Tibial nerve (tissue), 4 donors: ENCODE results near the gene ZNF697.

Experiments
- CTCF ChIP-seq, 5 experiments: fragments of 200-600 bp in 3 of 5; fragments of 450-650 bp in 2 of 5; sonication (generic) in 3 of 5; IDR thresholded peaks; one replicate each; pipeline ENCODE4 v1.5.1; 2016 to 2019; ENCODE audit warnings: antibody characterized with exemption in 5 of 5, mild to moderate bottlenecking in 3 of 5, moderate library complexity in 2 of 5
- EP300 ChIP-seq, 2 donors: sonication (generic); formaldehyde crosslinking; IDR thresholded peaks; one replicate each; pipeline ENCODE4 v1.6.1; 2017; ENCODE audit warnings: antibody characterized with exemption in 2 of 2, mild to moderate bottlenecking in 1 of 2
- POLR2A ChIP-seq, 2 donors: fragments of 450-650 bp; IDR thresholded peaks; one replicate each; pipeline ENCODE4 v1.6.1; 2017; ENCODE audit warnings: antibody characterized with exemption in 2 of 2, mild to moderate bottlenecking in 2 of 2, moderate library complexity in 2 of 2

- no peak for TF ChIP-seq CTCF (IDR thresholded peaks at IDR 0.05)
- TF ChIP-seq POLR2A (IDR thresholded peaks at IDR 0.05), result no peak
- no peak for TF ChIP-seq EP300 (IDR thresholded peaks at IDR 0.05)
Observed at GRCh38 chr1:119639109-119639508, 9.0 kb downstream of the ZNF697 start.
